Measurements from ENCODE around the gene GRIN1.

Gene GRIN1

GRCh38 chr9:137138722-137139467 is at the start of gene GRIN1:
GRIN1 (plus strand) TSS chr9:137139154; CDS start chr9:137139487, 333 bp downstream.
- DNase-seq (ENCODE audit: low read depth, low spot score) = no peak

DNA sequence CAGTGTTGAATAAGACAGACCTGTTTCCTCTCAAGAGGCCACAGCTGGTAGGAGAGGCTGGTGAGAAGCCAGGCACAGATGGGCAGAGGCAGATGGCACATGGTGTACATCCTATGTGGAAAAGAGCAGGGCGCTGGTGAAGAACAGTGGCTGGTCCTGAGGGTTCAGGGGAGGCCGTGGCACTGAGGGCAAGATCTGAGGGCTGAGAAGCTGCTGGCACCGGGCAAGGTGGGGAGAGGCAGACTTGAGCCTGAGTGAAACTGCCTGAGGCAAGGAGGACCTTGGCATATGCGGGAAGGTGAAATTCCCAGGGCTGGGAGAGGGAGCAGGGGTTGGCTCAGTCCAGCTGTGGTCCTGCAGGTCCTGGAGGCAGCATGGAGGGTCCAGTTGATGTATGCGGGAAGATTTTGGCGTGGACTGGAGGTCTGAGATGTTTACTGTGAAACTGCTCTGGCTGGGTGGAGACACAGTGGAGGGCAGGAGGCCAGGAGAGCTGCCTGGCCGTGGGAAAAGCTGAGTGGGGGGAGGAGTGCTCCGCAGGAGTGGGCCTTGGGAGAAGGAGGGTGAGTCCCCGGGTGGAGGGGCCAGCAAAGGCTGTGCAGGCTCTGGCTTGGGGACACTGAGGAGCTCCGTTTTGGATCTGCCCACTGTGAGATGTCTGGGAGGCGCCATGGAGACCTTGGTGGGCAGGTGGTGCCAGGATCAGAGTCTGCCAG is 49.6 kb upstream of the GRIN1 start:
- DNase-seq (ENCODE audit: low read depth, low spot score) = no peak

GRCh38 chr9:137095664-137096517 is 43.1 kb upstream of the GRIN1 start:
- no peak for DNase-seq (ENCODE audit: low read depth, low spot score)

DNA sequence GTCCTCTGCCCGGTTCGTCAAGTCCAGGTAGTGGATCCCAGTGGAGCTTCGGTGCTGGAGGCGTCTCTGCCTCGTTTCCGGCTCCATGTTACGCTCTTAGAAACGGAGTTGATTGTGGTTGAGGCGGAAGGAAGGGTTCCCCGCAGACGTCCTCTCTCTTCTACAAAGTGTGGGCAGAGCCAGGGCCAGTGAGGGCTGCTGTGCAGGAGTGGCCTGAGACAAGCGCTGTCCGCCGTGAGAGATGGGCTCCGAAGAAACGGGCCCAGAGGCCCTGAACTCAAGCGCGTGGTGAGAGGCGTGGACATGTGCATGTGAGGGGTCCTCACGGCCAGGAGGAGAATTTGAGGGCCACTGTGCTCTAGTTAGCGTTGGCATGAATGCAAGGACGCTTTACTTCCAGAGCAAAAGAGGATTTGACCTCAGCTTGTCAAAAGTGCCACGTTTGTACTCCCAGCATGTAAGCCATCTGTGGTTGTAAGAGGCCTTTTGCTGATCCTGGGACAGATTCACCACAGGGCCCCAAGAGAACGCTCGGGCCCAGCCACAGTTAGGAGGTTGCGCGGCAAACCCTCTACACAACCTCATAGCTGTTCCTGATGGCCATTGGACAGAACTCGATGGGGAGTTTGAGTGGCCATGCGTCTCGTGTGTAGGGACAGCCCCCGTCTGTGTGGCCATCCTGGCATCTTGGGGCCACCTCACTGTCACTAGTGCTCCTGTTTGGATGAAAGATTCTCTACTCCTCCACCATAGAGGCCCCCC is 42.0 kb upstream of the GRIN1 start:
- DNase-seq (ENCODE audit: low read depth, low spot score) = no peak

GRCh38 chr9:137097761-137098462 is 41.0 kb upstream of the GRIN1 start:
- DNase-seq (ENCODE audit: low read depth, low spot score) = no peak

DNA sequence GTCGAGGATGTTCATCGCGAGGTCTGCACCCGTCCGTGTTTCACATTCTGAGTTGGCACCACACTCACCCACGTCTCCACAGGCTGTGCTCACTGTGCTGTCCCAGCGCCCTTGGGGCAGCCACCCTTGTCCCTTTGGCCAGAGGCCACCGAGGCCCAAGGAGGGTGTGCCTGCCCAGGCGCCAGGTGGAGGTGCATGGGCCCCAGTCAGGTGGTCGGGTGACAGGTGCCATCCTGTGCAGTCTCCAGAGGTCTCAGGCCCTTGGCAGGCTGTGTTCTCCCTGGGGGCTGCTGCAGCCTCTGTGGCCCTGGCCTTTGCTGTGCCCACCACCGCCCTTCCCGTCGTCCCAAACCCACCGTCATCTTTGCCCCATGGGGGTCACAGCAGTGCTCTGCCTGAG is 39.7 kb upstream of the GRIN1 start:
- no peak for DNase-seq (ENCODE audit: low read depth, low spot score)

GRCh38 chr9:137103206-137103999 is 35.6 kb upstream of the GRIN1 start:
- DNase-seq (ENCODE audit: low read depth, low spot score) = no peak

GRCh38 chr9:137105814-137106661 is 32.9 kb upstream of the GRIN1 start:
- DNase-seq (ENCODE audit: low read depth, low spot score) = no peak

DNA sequence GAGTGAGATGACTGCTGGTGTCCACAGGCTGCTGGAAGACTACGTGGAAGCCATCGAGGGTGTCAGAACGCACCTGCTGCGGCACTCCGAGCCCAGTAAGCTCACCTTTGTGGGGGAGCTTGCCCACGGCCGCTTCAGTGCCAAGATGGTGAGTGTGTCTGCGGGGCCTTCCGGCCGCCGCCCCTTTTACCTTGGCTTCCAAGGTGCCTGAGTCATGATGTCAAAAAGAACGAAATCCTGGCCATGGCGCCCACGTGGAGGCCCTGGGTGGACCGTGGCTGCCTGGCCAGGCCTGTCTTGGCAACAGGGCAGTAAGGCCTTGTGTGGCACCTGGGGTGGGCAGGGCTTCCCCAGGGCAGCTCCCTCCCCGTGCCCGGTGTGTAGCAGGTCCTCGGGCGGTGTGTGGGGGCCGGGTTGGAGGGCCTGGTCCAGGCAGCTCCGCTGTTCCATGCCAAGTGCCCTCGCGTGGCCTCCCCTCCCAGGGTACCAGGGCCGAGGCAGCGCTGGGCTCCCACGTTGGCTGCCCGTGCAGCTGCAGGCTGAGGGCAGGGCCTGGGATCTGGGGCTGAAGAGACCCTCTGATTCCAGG is 32.2 kb upstream of the GRIN1 start:
- no peak for DNase-seq (ENCODE audit: low read depth, low spot score)

- DNase-seq (ENCODE audit: low read depth, low spot score) = no peak
Measured at GRCh38 chr9:137107312-137107921, 31.5 kb upstream of the GRIN1 start.

- DNase-seq (ENCODE audit: low read depth, low spot score) = no peak
Measured at GRCh38 chr9:137107982-137108381, 31.0 kb upstream of the GRIN1 start.

DNA sequence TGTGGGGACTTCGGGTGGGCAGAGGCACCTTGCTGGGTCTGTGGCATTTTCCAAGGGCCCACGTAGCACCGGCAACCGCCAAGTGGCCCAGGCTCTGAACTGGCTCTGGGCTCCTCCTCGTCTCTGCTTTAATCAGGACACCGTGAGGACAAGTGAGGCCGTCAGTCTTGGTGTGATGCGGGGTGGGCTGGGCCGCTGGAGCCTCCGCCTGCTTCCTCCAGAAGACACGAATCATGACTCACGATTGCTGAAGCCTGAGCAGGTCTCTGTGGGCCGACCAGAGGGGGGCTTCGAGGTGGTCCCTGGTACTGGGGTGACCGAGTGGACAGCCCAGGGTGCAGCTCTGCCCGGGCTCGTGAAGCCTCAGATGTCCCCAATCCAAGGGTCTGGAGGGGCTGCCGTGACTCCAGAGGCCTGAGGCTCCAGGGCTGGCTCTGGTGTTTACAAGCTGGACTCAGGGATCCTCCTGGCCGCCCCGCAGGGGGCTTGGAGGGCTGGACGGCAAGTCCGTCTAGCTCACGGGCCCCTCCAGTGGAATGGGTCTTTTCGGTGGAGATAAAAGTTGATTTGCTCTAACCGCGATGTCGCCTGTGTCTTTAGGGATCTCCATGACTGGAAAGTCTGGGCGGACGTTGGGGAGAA is 30.2 kb upstream of the GRIN1 start:
- DNase-seq (ENCODE audit: low read depth, low spot score) = no peak

DNA sequence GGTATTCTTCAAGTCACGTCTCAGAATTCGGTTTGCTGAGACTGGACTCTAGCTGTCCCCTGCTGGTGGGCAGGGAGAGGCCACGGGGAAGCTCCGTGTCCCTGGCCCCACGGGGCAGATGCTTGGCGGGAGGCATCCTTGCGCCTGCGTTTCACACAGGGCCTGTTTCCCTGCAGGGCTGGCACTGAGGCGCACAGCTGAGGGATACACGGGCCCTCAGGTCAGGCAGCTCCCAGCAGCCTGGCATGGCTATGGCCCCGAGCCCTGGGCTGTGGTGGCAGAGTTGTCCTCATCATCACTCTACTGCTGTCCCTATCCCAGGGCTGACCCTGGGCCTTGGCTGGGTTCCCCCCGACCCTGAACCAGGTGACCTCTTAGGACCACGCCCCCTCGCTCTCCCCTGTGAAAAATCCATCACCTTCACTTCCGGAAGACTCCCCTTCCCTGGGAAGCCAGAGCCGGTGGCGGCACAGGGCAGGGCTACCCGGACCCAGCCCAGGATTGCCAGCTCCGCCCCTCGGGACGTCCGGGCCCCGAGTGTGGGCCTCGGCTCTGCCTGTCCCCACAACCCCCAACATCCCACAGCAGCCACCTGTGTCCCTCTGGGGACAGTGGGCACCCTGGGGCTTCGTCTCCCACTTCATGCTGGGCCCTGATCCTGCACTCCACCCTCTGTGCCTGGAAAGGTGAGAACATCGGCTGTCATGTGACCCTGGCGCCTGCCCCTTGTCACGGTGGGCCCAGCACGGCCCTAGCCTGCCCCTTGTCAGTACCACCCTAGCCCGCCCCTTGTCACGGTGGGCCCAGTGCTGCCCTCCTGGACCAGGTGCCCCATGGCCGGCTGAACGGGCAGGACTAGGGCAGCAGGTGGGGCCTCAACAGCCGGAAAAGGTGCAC is 29.5 kb upstream of the GRIN1 start:
- no peak for DNase-seq (ENCODE audit: low read depth, low spot score)

- no peak for DNase-seq (ENCODE audit: low read depth, low spot score)
Measured at GRCh38 chr9:137110147-137110910, 28.6 kb upstream of the GRIN1 start.

DNA sequence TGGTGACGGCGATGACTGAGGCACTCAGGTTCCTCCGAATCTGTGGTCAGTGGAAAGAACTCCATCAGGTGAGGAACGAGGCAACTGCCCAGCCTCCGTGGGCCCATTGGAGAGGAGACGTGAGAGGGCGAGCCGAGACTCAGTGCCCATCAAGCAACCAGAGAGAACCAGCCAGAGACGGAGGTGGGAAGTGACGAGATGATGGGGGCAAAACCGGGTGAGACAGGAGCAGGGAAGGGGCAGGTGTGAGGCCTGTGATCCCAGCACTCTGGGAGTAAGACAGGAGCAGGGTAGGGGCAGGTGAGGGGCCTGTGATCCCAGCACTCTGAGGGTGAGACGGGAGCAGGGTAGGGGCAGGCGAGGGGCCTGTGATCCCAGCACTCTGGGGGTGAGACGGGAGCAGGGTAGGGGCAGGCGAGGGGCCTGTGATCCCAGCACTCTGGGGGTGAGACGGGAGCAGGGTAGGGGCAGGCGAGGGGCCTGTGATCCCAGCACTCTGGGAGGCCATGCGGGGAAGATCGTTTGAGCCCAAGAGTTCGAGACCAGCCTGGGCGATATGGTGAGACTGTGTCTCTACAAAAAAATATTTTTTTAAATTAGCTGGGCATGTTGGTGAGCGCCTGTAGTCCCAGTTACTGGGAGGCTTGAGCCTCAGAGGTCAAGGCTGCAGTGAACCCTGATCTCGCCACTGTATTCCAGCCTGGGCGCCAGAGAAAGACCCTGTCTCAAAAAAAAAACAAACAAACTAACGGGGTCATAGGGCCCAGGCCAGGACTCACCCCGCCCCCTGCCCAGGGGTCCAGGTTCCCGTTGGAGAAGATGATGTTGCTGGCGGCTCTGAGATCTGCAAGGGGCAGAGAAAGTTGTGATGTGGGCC is 27.8 kb upstream of the GRIN1 start:
- no peak for DNase-seq (ENCODE audit: low read depth, low spot score)

Measured in brain pericyte (primary cell).